DMS53 treated with DMSO at 0.1 percent for 48 hours (cell line): Measurements from ENCODE around the gene PPOX.
A peak's percentile ranks its signal among the peaks of the same experiment; 100 is the strongest.

Experiments used
- DNase-seq: peaks from one replicate; lab custom pipeline; 2025; ENCODE audit not compliant: unreplicated experiment; lab: John Stamatoyannopoulos, UW

Gene PPOX

GRCh38 chr1:161153176-161153575 lies 13.1 kb upstream of the PPOX start:
- no peak for DNase-seq

- DNase-seq, result peak; percentile 77
These were observed 12.4 kb upstream of the PPOX start, which contains the start of gene UFC1 for GRCh38 chr1:161153682-161154337. UFC1 (plus strand) TSS chr1:161153978; CDS start chr1:161153998, 20 bp downstream.

GRCh38 chr1:161157867-161158266 lies 8.4 kb upstream of the PPOX start:
- DNase-seq, result no peak

GRCh38 chr1:161158316-161159010 lies 7.8 kb upstream of the PPOX start:
- DNase-seq, result no peak

GRCh38 chr1:161159087-161159912 lies 6.9 kb upstream of the PPOX start, which contains the start of gene USP21:
USP21 (plus strand) TSS chr1:161159500; CDS start chr1:161160641, 1,141 bp downstream.
- DNase-seq, result peak; percentile 80

GRCh38 chr1:161159913-161160243 lies 6.3 kb upstream of the PPOX start:
- no peak for DNase-seq

GRCh38 chr1:161160671-161161145 lies 5.5 kb upstream of the PPOX start:
- no peak for DNase-seq

GRCh38 chr1:161161652-161162051 lies 4.6 kb upstream of the PPOX start:
- no peak for DNase-seq

GRCh38 chr1:161162052-161162451 lies 4.2 kb upstream of the PPOX start:
- DNase-seq, result no peak

GRCh38 chr1:161162806-161163205 lies 3.4 kb upstream of the PPOX start:
- DNase-seq, result no peak

GRCh38 chr1:161163793-161164192 lies 2.4 kb upstream of the PPOX start:
- DNase-seq, result no peak

GRCh38 chr1:161164901-161165610 lies 1.2 kb upstream of the PPOX start:
- DNase-seq, result no peak

- DNase-seq, result no peak
These were observed 683 bp downstream of the PPOX start for GRCh38 chr1:161166669-161167548.

- no peak for DNase-seq
These were observed 2.7 kb downstream of the PPOX start for GRCh38 chr1:161168906-161169305.

GRCh38 chr1:161171191-161171590 lies 5.0 kb downstream of the PPOX start:
- DNase-seq, result no peak

- no peak for DNase-seq
These were observed 5.5 kb downstream of the PPOX start for GRCh38 chr1:161171696-161172095.

GRCh38 chr1:161172349-161172748 lies 6.1 kb downstream of the PPOX start:
- no peak for DNase-seq

- no peak for DNase-seq
These were observed 6.7 kb downstream of the PPOX start for GRCh38 chr1:161172776-161173376.

- no peak for DNase-seq
These were observed 7.5 kb downstream of the PPOX start for GRCh38 chr1:161173711-161174110.

- DNase-seq, result no peak
These were observed 8.7 kb downstream of the PPOX start for GRCh38 chr1:161174911-161175310.
